ENCODE results near the gene PSIP1.

GRCh38 chr9:15433191-15433590, 77.6 kb downstream of the PSIP1 start:
- TF ChIP-seq CTCF (conservative IDR thresholded peaks at IDR 0.05) (no peak), ZFX (IDR thresholded peaks at IDR 0.05) (no peak)
